H1 (cell line): ENCODE measurements around the gene SHMT1. TPM values are rescaled to one million over a fixed set of nuclear protein-coding genes. Genes with fewer than 3 reads are reported as not detected.

ENCODE experiments used
- CTCF ChIA-PET: fragments of 300-600 bp; sonication (Branson Sonifier 250); formaldehyde crosslinking; loops from one replicate; lab custom pipeline; 2021; ENCODE audit not compliant: partially characterized antibody; lab: Charles Lee
- POLR2A ChIA-PET: fragments of 300-600 bp; sonication (Branson Sonifier 250); formaldehyde crosslinking; loops from one replicate; lab custom pipeline; 2021; ENCODE audit warnings: inconsistent platforms; ENCODE audit not compliant: partially characterized antibody; lab: Charles Lee
- DNase-seq, 2 experiments: peaks; one replicate each; pipeline versions ENCODE4 v3.0.0 to v3.0.0-alpha.2; 2010 to 2022; ENCODE audit warnings: low spot score in 2 of 2, low read depth in 1 of 2, mixed read lengths in 1 of 2
- FAIRE-seq: peaks from 2 replicates; lab custom pipeline; 2011; peaks lifted over from hg19 to GRCh38; lab: Jason Lieb, UNC
- H2AFZ ChIP-seq: 2 replicates; pipeline ENCODE4 v1.8.1; 2012; ENCODE audit warnings: low read length, inconsistent platforms
- H2AK5ac ChIP-seq: 2 replicates; pipeline ENCODE4 v1.6.1; 2013; ENCODE audit warnings: low read depth, low read length
- H2BK120ac ChIP-seq: replicated peaks from 2 replicates; pipeline ENCODE3; 2013; ENCODE audit warnings: low read depth, low read length, inconsistent platforms
- H2BK12ac ChIP-seq: 2 replicates; pipeline ENCODE4 v1.6.1; 2013; ENCODE audit warnings: low read depth, low read length
- H2BK15ac ChIP-seq: 2 replicates; pipeline ENCODE4 v1.6.1; 2013; ENCODE audit warnings: low read length
- H2BK20ac ChIP-seq: 2 replicates; pipeline ENCODE4 v1.6.1; 2013; ENCODE audit warnings: low read length
- H2BK5ac ChIP-seq: 2 replicates; pipeline ENCODE4 v1.6.1; 2013; ENCODE audit warnings: low read depth, low read length
- H3K14ac ChIP-seq: 2 replicates; pipeline ENCODE4 v1.6.1; 2013; ENCODE audit warnings: inconsistent platforms; ENCODE audit not compliant: insufficient read length
- H3K18ac ChIP-seq: 2 replicates; pipeline ENCODE4 v1.6.1; 2013; ENCODE audit warnings: low read length; ENCODE audit errors: extremely low read depth
- H3K23ac ChIP-seq: 2 replicates; pipeline ENCODE4 v1.6.1; 2013; ENCODE audit warnings: inconsistent platforms; ENCODE audit not compliant: insufficient read length
- H3K23me2 ChIP-seq: 2 replicates; pipeline ENCODE4 v1.6.1; 2013; ENCODE audit warnings: low read depth, low read length
- H3K27ac ChIP-seq: 2 replicates; pipeline ENCODE4 v1.6.1; 2011; ENCODE audit warnings: low read depth, low read length, inconsistent platforms
- H3K27me3 ChIP-seq, 4 experiments: replicated peaks in 1 of 4; 1 replicate in 1 of 4; 2 replicates in 3 of 4; pipeline versions ENCODE4 v1.6.1 to v1.8.1; 2011 to 2013; ENCODE audit warnings: low read length in 3 of 4, mild to moderate bottlenecking in 3 of 4, inconsistent platforms in 2 of 4, mixed read lengths in 2 of 4, moderate library complexity in 1 of 4; ENCODE audit not compliant: control insufficient read depth in 3 of 4, insufficient read depth in 3 of 4; ENCODE audit errors: extremely low read depth in 1 of 4
- H3K36me3 ChIP-seq, 4 experiments: 2 replicates each; pipeline versions ENCODE4 v1.6.1 to v1.8.1; 2011 to 2013; ENCODE audit warnings: mild to moderate bottlenecking in 4 of 4, low read length in 3 of 4, moderate library complexity in 2 of 4, control low read depth in 1 of 4, inconsistent platforms in 1 of 4; ENCODE audit not compliant: insufficient read depth in 4 of 4, control insufficient read depth in 2 of 4
- H3K4ac ChIP-seq: replicated peaks from 2 replicates; pipeline ENCODE3; 2013; ENCODE audit warnings: low read length, low read depth, mixed read lengths, inconsistent platforms; ENCODE audit not compliant: insufficient read length
- H3K4me1 ChIP-seq, 4 experiments: replicated peaks in 1 of 4; 1 replicate in 1 of 4; 2 replicates in 3 of 4; pipeline versions ENCODE4 v1.6.1 to v1.8.1; 2011 to 2013; ENCODE audit warnings: low read length in 3 of 4, inconsistent platforms in 2 of 4, mixed read lengths in 1 of 4; ENCODE audit not compliant: insufficient read depth in 4 of 4, control insufficient read depth in 3 of 4
- H3K4me2 ChIP-seq, 2 experiments: 2 replicates each; pipeline versions ENCODE4 v1.6.1 to v1.8.1; 2011 to 2013; ENCODE audit warnings: low read depth in 2 of 2, low read length in 2 of 2, control low read depth in 1 of 2, inconsistent platforms in 1 of 2, mild to moderate bottlenecking in 1 of 2; ENCODE audit not compliant: insufficient read depth in 1 of 2
- H3K4me3 ChIP-seq, 4 experiments: fragments of 200-600, 300-600 bp in 1 of 4; sonication (generic), shearing (Covaris generic), sonication (Bioruptor Twin) in 1 of 4; 2 replicates each; pipeline versions ENCODE4 v1.5.1 to v1.8.1; 2011 to 2016; ENCODE audit warnings: low read length in 4 of 4, low read depth in 3 of 4, control low read depth in 2 of 4, inconsistent platforms in 2 of 4, mild to moderate bottlenecking in 2 of 4, mixed read lengths in 1 of 4, moderate library complexity in 1 of 4; ENCODE audit not compliant: insufficient read depth in 2 of 4; ENCODE audit errors: extremely low read depth in 1 of 4
- H3K56ac ChIP-seq: replicated peaks from 2 replicates; pipeline ENCODE3; 2013; ENCODE audit warnings: low read depth, mild to moderate bottlenecking, mixed read lengths, low read length, inconsistent platforms; ENCODE audit not compliant: insufficient read length
- H3K79me1 ChIP-seq: 2 replicates; pipeline ENCODE4 v1.6.1; 2013; ENCODE audit warnings: low read depth, low read length, control low read depth
- H3K79me2 ChIP-seq, 2 experiments: 2 replicates each; pipeline versions ENCODE4 v1.6.1 to v1.8.1; 2012 to 2013; ENCODE audit warnings: low read length in 2 of 2, mild to moderate bottlenecking in 2 of 2, inconsistent platforms in 1 of 2; ENCODE audit not compliant: insufficient read depth in 2 of 2, control insufficient read depth in 1 of 2
- H3K9ac ChIP-seq, 4 experiments: replicated peaks in 1 of 4; 1 replicate in 1 of 4; 2 replicates in 3 of 4; pipeline versions ENCODE4 v1.6.1 to v1.8.1; 2011 to 2013; ENCODE audit warnings: low read depth in 3 of 4, low read length in 3 of 4, control low read depth in 2 of 4, mild to moderate bottlenecking in 2 of 4, moderate library complexity in 2 of 4, inconsistent platforms in 1 of 4; ENCODE audit errors: extremely low read depth in 1 of 4
- H3K9me3 ChIP-seq, 2 experiments: 2 replicates each; pipeline versions ENCODE4 v1.6.1 to v1.8.1; 2012 to 2013; ENCODE audit warnings: mild to moderate bottlenecking in 2 of 2, moderate library complexity in 2 of 2, control low read depth in 1 of 2, inconsistent platforms in 1 of 2, low read depth in 1 of 2, low read length in 1 of 2, mixed read lengths in 1 of 2; ENCODE audit not compliant: insufficient read depth in 2 of 2
- H4K20me1 ChIP-seq, 2 experiments: replicated peaks in 1 of 2; 2 replicates each; pipeline versions ENCODE3 to v1.8.1; 2011 to 2013; ENCODE audit warnings: inconsistent platforms in 2 of 2, low read length in 2 of 2, mild to moderate bottlenecking in 1 of 2; ENCODE audit not compliant: insufficient read depth in 2 of 2, control insufficient read depth in 1 of 2
- H4K5ac ChIP-seq: 2 replicates; pipeline ENCODE4 v1.6.1; 2013; ENCODE audit warnings: low read length, low read depth, mixed read lengths, inconsistent platforms; ENCODE audit not compliant: insufficient read length
- H4K8ac ChIP-seq: 2 replicates; pipeline ENCODE4 v1.8.0; 2013; ENCODE audit warnings: mild to moderate bottlenecking, moderate library complexity, low read length, inconsistent platforms; ENCODE audit not compliant: insufficient read depth; ENCODE audit errors: extremely low read depth
- H4K91ac ChIP-seq: replicated peaks from 2 replicates; pipeline ENCODE3; 2013; ENCODE audit warnings: low read length, mixed read lengths, inconsistent platforms; ENCODE audit not compliant: insufficient read length
- BACH1 ChIP-seq: IDR thresholded peaks from 2 replicates; pipeline ENCODE4 v1.6.1; 2012; ENCODE audit warnings: low read length, improper control_type of control experiment
- CTBP2 ChIP-seq: IDR thresholded peaks from 2 replicates; pipeline ENCODE4 v1.7.0; 2011; ENCODE audit warnings: borderline replicate concordance, mild to moderate bottlenecking, moderate library complexity, mixed read lengths, low read length; ENCODE audit not compliant: insufficient read depth, insufficient read length
- RFX5 ChIP-seq: IDR thresholded peaks from 2 replicates; pipeline ENCODE4 v1.6.1; 2011; ENCODE audit warnings: low read depth, low read length, improper control_type of control experiment, borderline replicate concordance
- RXRA ChIP-seq: IDR thresholded peaks from 2 replicates; pipeline ENCODE4 v1.6.1; 2011; ENCODE audit warnings: low read depth, mild to moderate bottlenecking, low read length, moderate library complexity; ENCODE audit not compliant: insufficient read depth
- TCF12 ChIP-seq: IDR thresholded peaks from 2 replicates; pipeline ENCODE4 v1.6.1; 2011; ENCODE audit warnings: low read depth, mild to moderate bottlenecking, low read length
- WGBS, 2 experiments: shearing (Covaris generic) in 1 of 2; methylation state at CpG; one replicate each; pipeline versions ENCODE4 v1.1.6 to v1.1.7; 2013 to 2015; ENCODE audit warnings: low lambda C conversion rate in 2 of 2, mixed read lengths in 2 of 2, inconsistent platforms in 1 of 2, low coverage in 1 of 2, missing lambda C conversion rate in 1 of 2; ENCODE audit not compliant: insufficient replicate concordance in 2 of 2, insufficient coverage in 1 of 2, insufficient read length in 1 of 2; ENCODE audit errors: extremely low coverage in 1 of 2, missing lambda C conversion rate in 1 of 2; 5-methylcytosine and 5-hydroxymethylcytosine counted together
- polyA plus RNA-seq, 7 experiments: library from polyadenylated mRNA; depleted of rRNA in 3 of 7; stranded (reverse) in 5 of 7; unstranded in 2 of 7; fragments of >200 nt in 5 of 7; fragments of 200-250 nt in 2 of 7; gene quantifications; 1 replicate in 5 of 7; 2 replicates in 1 of 7; 4 replicates in 1 of 7; pipeline versions ENCODE4 v1.2.1 to v1.2.3, GENCODE V29; 2011 to 2013; ENCODE audit warnings: missing spikeins in 2 of 7, mixed read lengths in 2 of 7
- total RNA-seq: library from RNA; stranded (reverse); fragmentation: NEBNext Ultra II Directional; extraction: Animal tissue kit (Norgen Biotek cat#: 25700); gene quantifications from 2 replicates; pipeline ENCODE4 v1.2.1, GENCODE V29; 2021
- TF ChIP-seq, protein P1 (sequence below): IDR thresholded peaks from 2 replicates; pipeline ENCODE4 v1.6.1; 2012; ENCODE audit warnings: inconsistent platforms

The SHMT1 gene
- total and polyA plus RNA-seq, 2 of the 8 experiments (the other 6 are each of a cell fraction or from before 2014, with no cell fraction given), result 30.7 to 39.3 TPM

DNA sequence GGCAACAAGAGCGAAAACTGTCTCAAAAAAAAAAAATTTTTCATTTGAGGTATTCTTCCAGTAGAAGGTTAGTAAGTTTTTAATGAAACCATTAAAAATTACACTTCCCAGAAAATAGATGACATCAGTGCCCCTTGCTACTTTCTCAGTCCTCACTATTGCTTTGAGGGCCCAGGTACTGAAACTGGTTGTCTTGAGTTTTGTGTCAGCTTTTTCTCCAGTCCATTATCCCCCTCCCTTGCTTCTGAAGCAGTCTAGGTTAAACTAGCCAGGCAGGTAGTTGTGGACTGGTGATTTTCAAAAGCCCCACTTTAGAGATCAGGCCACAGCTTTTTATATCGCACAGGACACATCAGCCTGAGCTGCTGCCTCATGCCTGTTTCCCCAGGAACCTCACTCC lies 37.3 kb downstream of the SHMT1 start:
- Histone ChIP-seq H3K56ac (no peak overlapping the region), H2BK5ac (no peak overlapping the region), H4K5ac (no peak overlapping the region), H2AK5ac (no peak overlapping the region), H3K4me1 (no peaks in the 10 kb centered on the region), H3K18ac (no peak overlapping the region), H3K9ac (no peak overlapping the region), H3K27ac (no peak overlapping the region), H3K4ac (no peak overlapping the region), H3K23me2 (no peaks in the 10 kb centered on the region), H2BK12ac (no peak overlapping the region), H4K8ac (no peak overlapping the region), H3K79me2 (no peaks in the 10 kb centered on the region), H3K9me3 (no peaks in the 10 kb centered on the region), H3K4me3 (no peak overlapping the region), H2BK20ac (no peak overlapping the region), H2BK120ac (no peak overlapping the region), H3K14ac (no peak overlapping the region), H2AFZ (no peak overlapping the region), H3K36me3 (peaks cover 18 to 44% (median 24%) of the 10 kb centered on the region in 4 experiments), H2BK15ac (no peak overlapping the region), H4K91ac (no peak overlapping the region), H3K4me2 (no peak overlapping the region), H3K27me3 (no peaks in the 10 kb centered on the region), H4K20me1 (peaks cover 4 to 11% of the 10 kb centered on the region in 2 experiments), H3K23ac (no peak overlapping the region), H3K79me1 (no peaks in the 10 kb centered on the region; the same call in 1 of the 2 replicates)
- ChIA-PET POLR2A (interaction anchor here (1.0 to 1.2 kb wide), 2 partner anchors 9 to 24 kb away, joined by 3 read pairs; no protein-coding TSS in a partner anchor), CTCF (interaction anchor here (0.7 kb wide), 2 partner anchors 78 to 116 kb away, joined by 3 read pairs; no protein-coding TSS in a partner anchor)
- WGBS, 2 experiments, result 95% methylated on average over 2 of the region's 2 CpGs; no CpG with 5 or more reads in 1 of the 2 experiments
- DNase-seq (no peak), FAIRE-seq (no peak)
- no peak for TF ChIP-seq CTBP2
- TF ChIP-seq, protein P1, sequence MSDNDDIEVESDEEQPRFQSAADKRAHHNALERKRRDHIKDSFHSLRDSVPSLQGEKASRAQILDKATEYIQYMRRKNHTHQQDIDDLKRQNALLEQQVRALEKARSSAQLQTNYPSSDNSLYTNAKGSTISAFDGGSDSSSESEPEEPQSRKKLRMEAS, result no peak
- no peak for TF ChIP-seq RFX5
- TF ChIP-seq TCF12, result no peak
- TF ChIP-seq BACH1, result no peak
- TF ChIP-seq RXRA, result no peak
